Osteoblast (primary cell): Measurements from ENCODE around the gene PI4K2A. TPM values are rescaled to one million over a fixed set of nuclear protein-coding genes. Genes with fewer than 3 reads are reported as not detected.
"Not testable (repeated sequence)": the region's sequence is repeated elsewhere in the genome, so short reads cannot be mapped to it uniquely, and the experiment has no call there.

Experiments used
- DNase-seq: peaks from one replicate; pipeline ENCODE4 v3.0.0; 2011; ENCODE audit warnings: low spot score, mixed read lengths; ENCODE audit not compliant: insufficient read length; ENCODE audit errors: missing footprints
- H2AFZ ChIP-seq: 2 replicates; pipeline ENCODE4 v1.6.0; 2011; ENCODE audit warnings: mild to moderate bottlenecking, low read length
- H3K27ac ChIP-seq: 2 replicates; pipeline ENCODE4 v1.5.1; 2011; ENCODE audit warnings: mild to moderate bottlenecking, low read depth, low read length, moderate library complexity
- H3K27me3 ChIP-seq: 2 replicates; pipeline ENCODE4 v1.6.0; 2012; ENCODE audit warnings: mild to moderate bottlenecking, control low read depth, inconsistent platforms, low read length, moderate library complexity; ENCODE audit not compliant: insufficient read depth
- H3K36me3 ChIP-seq: 2 replicates; pipeline ENCODE4 v1.5.1; 2011; ENCODE audit warnings: mild to moderate bottlenecking, low read length, control low read depth, moderate library complexity; ENCODE audit not compliant: insufficient read depth
- H3K4me1 ChIP-seq: 2 replicates; pipeline ENCODE4 v1.5.1; 2011; ENCODE audit warnings: mild to moderate bottlenecking, low read length, control low read depth, moderate library complexity; ENCODE audit not compliant: insufficient read depth
- H3K4me2 ChIP-seq: 2 replicates; pipeline ENCODE4 v1.6.0; 2011; ENCODE audit warnings: mild to moderate bottlenecking, low read length; ENCODE audit not compliant: insufficient read depth
- H3K4me3 ChIP-seq: fragments of 200-600 bp; sonication (generic); 3 replicates; pipeline ENCODE4 v1.5.1; 2012; ENCODE audit warnings: mild to moderate bottlenecking, low read length, inconsistent platforms; ENCODE audit not compliant: insufficient read depth
- H3K79me2 ChIP-seq: 2 replicates; pipeline ENCODE4 v1.6.0; 2012; ENCODE audit warnings: mild to moderate bottlenecking, low read length, control low read depth, inconsistent platforms; ENCODE audit not compliant: insufficient read depth
- H3K9me3 ChIP-seq: 2 replicates; pipeline ENCODE4 v1.5.1; 2011; ENCODE audit warnings: low read depth, low read length, control low read depth
- H4K20me1 ChIP-seq: 2 replicates; pipeline ENCODE4 v1.6.0; 2012; ENCODE audit warnings: mild to moderate bottlenecking, low read length, control low read depth; ENCODE audit not compliant: insufficient read depth
- CTCF ChIP-seq: IDR thresholded peaks from 2 replicates; pipeline ENCODE4 v1.5.1; 2011; ENCODE audit warnings: mild to moderate bottlenecking, low read depth, low read length, moderate library complexity; ENCODE audit errors: extremely low read depth
- total RNA-seq: library from RNA; depleted of rRNA; stranded (reverse); fragments of >200 nt; gene quantifications from 2 replicates; pipeline ENCODE4 v1.2.3, GENCODE V29; 2012

The PI4K2A gene
- total RNA-seq, 1 donor = 23.5 TPM

GRCh38 chr10:97687785-97688781 is 47.6 kb downstream of the PI4K2A start:
- peaks cover 18% of the 10 kb centered on the region for H4K20me1 ChIP-seq
- peak overlapping the region; percentile 67 for H3K4me2 ChIP-seq
- H3K4me3 ChIP-seq = peak overlapping the region; percentile 36
- DNase-seq = peak; percentile 69
- peaks cover 61% of the 10 kb centered on the region for H3K4me1 ChIP-seq
- H2AFZ ChIP-seq = peak overlapping the region; percentile 21
- H3K36me3 ChIP-seq = no peaks in the 10 kb centered on the region
- peaks cover 39% of the 10 kb centered on the region for H3K79me2 ChIP-seq
- no peaks in the 10 kb centered on the region for H3K9me3 ChIP-seq
- H3K27ac ChIP-seq = peak overlapping the region; percentile 96
- H3K27me3 ChIP-seq = no peaks in the 10 kb centered on the region
- TF ChIP-seq CTCF = no peak

- Histone ChIP-seq H3K36me3 (no peaks in the 10 kb centered on the region), H3K4me1 (peaks cover 47% of the 10 kb centered on the region), H3K27ac (peak overlapping the region; percentile 96), H3K27me3 (no peaks in the 10 kb centered on the region), H3K9me3 (no peaks in the 10 kb centered on the region), H4K20me1 (peaks cover 11% of the 10 kb centered on the region), H3K4me2 (peak overlapping the region; percentile 10), H3K4me3 (no peak overlapping the region), H2AFZ (no peak overlapping the region), H3K79me2 (peaks cover 24% of the 10 kb centered on the region)
- no peak for TF ChIP-seq CTCF
- peak; percentile 92 for DNase-seq
Measured at GRCh38 chr10:97689559-97690020, 49.1 kb downstream of the PI4K2A start.

- H3K4me2 ChIP-seq = peak overlapping the region; percentile 10
- peaks cover 18% of the 10 kb centered on the region for H3K79me2 ChIP-seq
- no peak for TF ChIP-seq CTCF
- no peaks in the 10 kb centered on the region for H3K9me3 ChIP-seq
- H3K4me3 ChIP-seq = no peak overlapping the region
- H3K36me3 ChIP-seq = no peaks in the 10 kb centered on the region
- no peak for DNase-seq
- no peak overlapping the region for H2AFZ ChIP-seq
- peaks cover 41% of the 10 kb centered on the region for H3K4me1 ChIP-seq
- peaks cover 6% of the 10 kb centered on the region for H4K20me1 ChIP-seq
- no peaks in the 10 kb centered on the region for H3K27me3 ChIP-seq
- peak overlapping the region; percentile 96 for H3K27ac ChIP-seq
Measured at GRCh38 chr10:97690133-97690532, 49.7 kb downstream of the PI4K2A start.

GRCh38 chr10:97698072-97698655 is 57.7 kb downstream of the PI4K2A start:
- H3K79me2 ChIP-seq, H3K9me3 ChIP-seq, H3K4me1 ChIP-seq, H3K27ac ChIP-seq, H3K4me3 ChIP-seq, H3K27me3 ChIP-seq, DNase-seq, H2AFZ ChIP-seq, H3K36me3 ChIP-seq, H4K20me1 ChIP-seq, H3K4me2 ChIP-seq: not testable (repeated sequence)
